H1 (cell line): ENCODE measurements around the gene WDR7. TPM values are rescaled to one million over a fixed set of nuclear protein-coding genes. Genes with fewer than 3 reads are reported as not detected.

ENCODE experiments used
- BRCA1 ChIP-seq: IDR thresholded peaks from 2 replicates; pipeline ENCODE4 v1.6.1; 2012; ENCODE audit warnings: low read depth, low read length, improper control_type of control experiment
- CHD2 ChIP-seq: IDR thresholded peaks from 2 replicates; pipeline ENCODE4 v1.6.1; 2012; ENCODE audit warnings: low read length, improper control_type of control experiment
- CTBP2 ChIP-seq: IDR thresholded peaks from 2 replicates; pipeline ENCODE4 v1.7.0; 2011; ENCODE audit warnings: borderline replicate concordance, mild to moderate bottlenecking, moderate library complexity, mixed read lengths, low read length; ENCODE audit not compliant: insufficient read depth, insufficient read length
- EP300 ChIP-seq, 2 experiments: IDR thresholded peaks; 1 replicate in 1 of 2; 2 replicates in 1 of 2; pipeline ENCODE4 v1.6.1; 2011 to 2012; ENCODE audit warnings: low read depth in 2 of 2, low read length in 2 of 2, mild to moderate bottlenecking in 2 of 2, borderline replicate concordance in 1 of 2, inconsistent platforms in 1 of 2, moderate library complexity in 1 of 2
- EZH2 ChIP-seq: fragments of 200-600 bp; sonication (generic); IDR thresholded peaks from 2 replicates; pipeline ENCODE4 v1.7.1; 2012; ENCODE audit warnings: low read depth, mild to moderate bottlenecking, moderate library complexity, low read length, inconsistent platforms; ENCODE audit not compliant: severe bottlenecking
- FOSL1 ChIP-seq: IDR thresholded peaks from 2 replicates; pipeline ENCODE4 v1.6.1; 2011; ENCODE audit warnings: mild to moderate bottlenecking, low read depth, low read length, moderate library complexity; ENCODE audit not compliant: insufficient read depth
- HDAC2 ChIP-seq, 2 experiments: fragments of 300-600 bp in 1 of 2; sonication (generic) in 1 of 2; IDR thresholded peaks; 2 replicates each; pipeline ENCODE4 v1.6.1; 2011 to 2012; ENCODE audit warnings: low read depth in 2 of 2, low read length in 2 of 2, mild to moderate bottlenecking in 2 of 2, moderate library complexity in 2 of 2, borderline replicate concordance in 1 of 2, inconsistent platforms in 1 of 2
- JUN ChIP-seq: IDR thresholded peaks from 2 replicates; pipeline ENCODE4 v1.6.1; 2011; ENCODE audit warnings: low read depth, mild to moderate bottlenecking, improper control_type of control experiment, low read length
- KDM1A ChIP-seq: fragments of 200-600, 300-600 bp; sonication (generic); IDR thresholded peaks from 2 replicates; pipeline ENCODE4 v1.7.1; 2016; ENCODE audit warnings: mild to moderate bottlenecking, low read length, borderline replicate concordance
- MAFK ChIP-seq: IDR thresholded peaks from 2 replicates; pipeline ENCODE4 v1.6.1; 2012; ENCODE audit warnings: low read depth, mild to moderate bottlenecking, improper control_type of control experiment, low read length
- NRF1 ChIP-seq: IDR thresholded peaks from 2 replicates; pipeline ENCODE4 v1.6.1; 2011; ENCODE audit warnings: mild to moderate bottlenecking, low read depth, low read length, improper control_type of control experiment
- POLR2AphosphoS5 ChIP-seq: IDR thresholded peaks from 2 replicates; pipeline ENCODE4 v1.6.1; 2011; ENCODE audit warnings: low read depth, low read length
- RFX5 ChIP-seq: IDR thresholded peaks from 2 replicates; pipeline ENCODE4 v1.6.1; 2011; ENCODE audit warnings: low read depth, low read length, improper control_type of control experiment, borderline replicate concordance
- RXRA ChIP-seq: IDR thresholded peaks from 2 replicates; pipeline ENCODE4 v1.6.1; 2011; ENCODE audit warnings: low read depth, mild to moderate bottlenecking, low read length, moderate library complexity; ENCODE audit not compliant: insufficient read depth
- SIX5 ChIP-seq: IDR thresholded peaks from 2 replicates; pipeline ENCODE4 v1.6.1; 2011; ENCODE audit warnings: mild to moderate bottlenecking, low read depth, low read length
- SP1 ChIP-seq: IDR thresholded peaks from 2 replicates; pipeline ENCODE4 v1.6.1; 2011; ENCODE audit warnings: low read depth, low read length
- SP4 ChIP-seq: IDR thresholded peaks from 2 replicates; pipeline ENCODE4 v1.6.1; 2012; ENCODE audit warnings: low read length, inconsistent platforms
- YY1 ChIP-seq: IDR thresholded peaks from 2 replicates; pipeline ENCODE4 v1.6.1; 2011; ENCODE audit warnings: low read depth, mild to moderate bottlenecking, low read length
- ZNF274 ChIP-seq: IDR thresholded peaks from 2 replicates; pipeline ENCODE4 v1.7.0; 2012; ENCODE audit warnings: low read length, borderline replicate concordance; ENCODE audit errors: extremely low read depth
- polyA plus RNA-seq, 7 experiments: library from polyadenylated mRNA; depleted of rRNA in 3 of 7; stranded (reverse) in 5 of 7; unstranded in 2 of 7; fragments of >200 nt in 5 of 7; fragments of 200-250 nt in 2 of 7; gene quantifications; 1 replicate in 5 of 7; 2 replicates in 1 of 7; 4 replicates in 1 of 7; pipeline versions ENCODE4 v1.2.1 to v1.2.3, GENCODE V29; 2011 to 2013; ENCODE audit warnings: missing spikeins in 2 of 7, mixed read lengths in 2 of 7
- total RNA-seq: library from RNA; stranded (reverse); fragmentation: NEBNext Ultra II Directional; extraction: Animal tissue kit (Norgen Biotek cat#: 25700); gene quantifications from 2 replicates; pipeline ENCODE4 v1.2.1, GENCODE V29; 2021
- TF ChIP-seq, protein P1 (sequence below): IDR thresholded peaks from 2 replicates; pipeline ENCODE4 v1.6.1; 2011; ENCODE audit warnings: low read depth, mild to moderate bottlenecking, low read length; ENCODE audit not compliant: insufficient read depth
- TF ChIP-seq, protein P2 (sequence below), 3 experiments: IDR thresholded peaks; 1 replicate in 2 of 3; 2 replicates in 1 of 3; pipeline versions ENCODE4 v1.5.1 to v1.6.1; 2011; ENCODE audit warnings: low read length in 3 of 3, mild to moderate bottlenecking in 3 of 3, inconsistent platforms in 2 of 3, low read depth in 1 of 3, moderate library complexity in 1 of 3; ENCODE audit not compliant: insufficient read depth in 1 of 3; ENCODE audit errors: control extremely low read depth in 1 of 3

The WDR7 gene
- total and polyA plus RNA-seq, 2 of the 8 experiments (the other 6 are each of a cell fraction or from before 2014, with no cell fraction given) = 5.5 to 15.2 TPM

DNA sequence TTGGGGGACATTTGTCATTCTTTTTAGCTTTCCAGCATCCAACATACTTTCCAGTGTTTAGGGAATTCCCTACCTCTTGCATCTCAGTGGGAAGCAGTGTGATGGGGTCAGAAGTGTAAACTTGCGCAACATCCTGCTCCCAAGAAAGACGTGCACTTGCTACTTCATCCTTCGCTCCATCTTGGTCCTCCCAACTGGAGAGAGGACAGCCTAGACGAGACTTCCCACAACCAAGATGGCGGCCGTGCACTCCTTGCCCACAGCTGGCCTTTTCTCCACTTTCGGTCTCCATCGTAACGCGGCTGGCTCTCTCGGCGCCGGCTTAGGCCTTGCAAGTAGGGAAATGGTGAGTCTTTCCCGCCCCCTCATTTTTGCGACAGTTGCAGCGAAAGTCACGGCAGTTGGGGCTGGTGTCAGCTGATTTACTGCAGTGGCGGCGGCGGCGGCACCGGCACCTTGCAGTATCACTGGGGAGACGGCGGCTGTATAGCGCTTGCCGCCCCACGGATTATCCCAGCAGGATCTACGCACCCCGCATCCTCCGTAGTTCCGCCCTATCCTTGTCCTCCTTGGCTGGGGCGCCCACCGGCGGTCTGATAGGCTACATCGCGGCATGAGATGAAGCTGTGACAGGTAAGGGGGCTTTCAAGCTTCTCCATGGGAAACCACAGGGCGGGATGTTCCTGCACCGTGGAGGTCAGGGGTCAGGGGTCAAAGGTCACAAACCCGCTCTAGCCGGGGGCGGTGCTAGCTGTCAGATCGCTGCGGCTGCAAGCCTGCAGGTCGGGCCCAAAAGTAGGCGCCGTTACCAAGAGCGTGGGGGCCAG is at the start of gene WDR7 (continued):
- TF ChIP-seq SP1 (no peak), SIX5 (peak; percentile 36; the same call in 1 of the 2 replicates), NRF1 (no peak), YY1 (peak; percentile 99), HDAC2 (IDR thresholded peaks at IDR 0.05; ENCODE audit: borderline replicate concordance in 1 of 2, low read depth in 2 of 2, low read length in 2 of 2) (peak in 1 of 2 experiments; percentile 96; a peak in 1 of 4 replicates), RXRA (no peak), BRCA1 (no peak), EP300 (IDR thresholded peaks at IDR 0.05; ENCODE audit: borderline replicate concordance in 1 of 2, low read depth in 2 of 2, low read length in 2 of 2) (no peak), MAFK (no peak), JUN (no peak), FOSL1 (no peak), RFX5 (no peak), EZH2 (no peak), ZNF274 (no peak), CTBP2 (no peak), KDM1A (no peak), CHD2 (peak; percentile 84), POLR2AphosphoS5 (peak; percentile 55), SP4 (no peak)
- TF ChIP-seq, protein P1, sequence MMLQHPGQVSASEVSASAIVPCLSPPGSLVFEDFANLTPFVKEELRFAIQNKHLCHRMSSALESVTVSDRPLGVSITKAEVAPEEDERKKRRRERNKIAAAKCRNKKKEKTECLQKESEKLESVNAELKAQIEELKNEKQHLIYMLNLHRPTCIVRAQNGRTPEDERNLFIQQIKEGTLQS = peak; percentile 72
- TF ChIP-seq, protein P2, sequence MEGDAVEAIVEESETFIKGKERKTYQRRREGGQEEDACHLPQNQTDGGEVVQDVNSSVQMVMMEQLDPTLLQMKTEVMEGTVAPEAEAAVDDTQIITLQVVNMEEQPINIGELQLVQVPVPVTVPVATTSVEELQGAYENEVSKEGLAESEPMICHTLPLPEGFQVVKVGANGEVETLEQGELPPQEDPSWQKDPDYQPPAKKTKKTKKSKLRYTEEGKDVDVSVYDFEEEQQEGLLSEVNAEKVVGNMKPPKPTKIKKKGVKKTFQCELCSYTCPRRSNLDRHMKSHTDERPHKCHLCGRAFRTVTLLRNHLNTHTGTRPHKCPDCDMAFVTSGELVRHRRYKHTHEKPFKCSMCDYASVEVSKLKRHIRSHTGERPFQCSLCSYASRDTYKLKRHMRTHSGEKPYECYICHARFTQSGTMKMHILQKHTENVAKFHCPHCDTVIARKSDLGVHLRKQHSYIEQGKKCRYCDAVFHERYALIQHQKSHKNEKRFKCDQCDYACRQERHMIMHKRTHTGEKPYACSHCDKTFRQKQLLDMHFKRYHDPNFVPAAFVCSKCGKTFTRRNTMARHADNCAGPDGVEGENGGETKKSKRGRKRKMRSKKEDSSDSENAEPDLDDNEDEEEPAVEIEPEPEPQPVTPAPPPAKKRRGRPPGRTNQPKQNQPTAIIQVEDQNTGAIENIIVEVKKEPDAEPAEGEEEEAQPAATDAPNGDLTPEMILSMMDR (IDR thresholded peaks at IDR 0.05; ENCODE audit: control extremely low read depth in 1 of 3, insufficient read depth in 1 of 3, low read depth in 1 of 3, low read length in 3 of 3) = no peak
